HepG2 (cell line): ENCODE measurements around the gene SORBS2. TPM values are rescaled to one million over a fixed set of nuclear protein-coding genes. Genes with fewer than 3 reads are reported as not detected.

Experiments
- ATAC-seq: fragments of 200-7000 bp; cut with Tn5 transposase; 3 replicates; pipeline ENCODE4 v1.9.1; 2020; ENCODE audit warnings: mild to moderate bottlenecking, moderate library complexity
- BruUV-seq: library from RNA; stranded (reverse); fragments of 400-500 nt; replicated peaks from 2 replicates; lab custom pipeline; 2021; lab: Mats Ljungman, UMichigan
- CTCF ChIA-PET: fragments of 300-600 bp; formaldehyde crosslinking; extraction: SDS; loops from one replicate; lab custom pipeline; 2021; ENCODE audit warnings: low total read pairs, inconsistent platforms, low intra/inter-chr PET ratio; lab: Yijun Ruan, JAX
- POLR2A ChIA-PET: fragments of 350-600 bp; sonication (Branson Sonifier 250); formaldehyde crosslinking; loops from one replicate; lab custom pipeline; 2020; ENCODE audit warnings: antibody characterized with exemption, inconsistent platforms; lab: Yijun Ruan, JAX
- DNase-seq: peaks from one replicate; pipeline ENCODE4 v3.0.0-alpha.2; 2015; ENCODE audit warnings: low spot score
- FAIRE-seq: peaks from 3 replicates; lab custom pipeline; 2011; peaks lifted over from hg19 to GRCh38; lab: Jason Lieb, UNC
- H2AFZ ChIP-seq: one replicate; pipeline ENCODE4 v1.6.1; 2011; ENCODE audit warnings: low read length, inconsistent platforms
- H3K27ac ChIP-seq: fragments of 300-600 bp; 3 replicates; pipeline ENCODE4 v1.8.0; 2011; ENCODE audit warnings: mixed run types, mild to moderate bottlenecking, mixed read lengths, low read length, inconsistent platforms; ENCODE audit not compliant: insufficient read depth; ENCODE audit errors: extremely low read length
- H3K27me3 ChIP-seq, 2 experiments: fragments of 200-600 bp in 1 of 2; 2 replicates in 1 of 2; 3 replicates in 1 of 2; pipeline versions ENCODE4 v1.6.0 to v1.8.0; 2011; ENCODE audit warnings: low read length in 2 of 2, mild to moderate bottlenecking in 2 of 2, moderate library complexity in 2 of 2, inconsistent platforms in 1 of 2; ENCODE audit not compliant: insufficient read depth in 2 of 2, control insufficient read depth in 1 of 2
- H3K36me3 ChIP-seq, 2 experiments: fragments of 200-600 bp in 1 of 2; replicated peaks in 1 of 2; 2 replicates in 1 of 2; 3 replicates in 1 of 2; pipeline versions ENCODE4 v1.5.1 to v1.8.0; 2011; ENCODE audit warnings: low read length in 2 of 2, inconsistent platforms in 1 of 2; ENCODE audit not compliant: insufficient read depth in 2 of 2, control insufficient read depth in 1 of 2
- H3K4me1 ChIP-seq: 2 replicates; pipeline ENCODE4 v1.5.1; 2012; ENCODE audit warnings: low read length, inconsistent platforms; ENCODE audit not compliant: insufficient read depth
- H3K4me2 ChIP-seq: 2 replicates; pipeline ENCODE4 v1.6.0; 2011; ENCODE audit warnings: low read depth, low read length, inconsistent platforms
- H3K4me3 ChIP-seq, 3 experiments: fragments of 200-600 bp in 1 of 3; sonication (generic), shearing (Covaris generic) in 1 of 3; replicated peaks in 1 of 3; 2 replicates each; pipeline ENCODE4 v1.5.1; 2011 to 2016; ENCODE audit warnings: low read length in 3 of 3, inconsistent platforms in 2 of 3, low read depth in 2 of 3, mild to moderate bottlenecking in 2 of 3, control low read depth in 1 of 3, mixed read lengths in 1 of 3; ENCODE audit not compliant: insufficient read depth in 1 of 3
- H3K79me2 ChIP-seq: one replicate; pipeline ENCODE4 v1.6.1; 2011; ENCODE audit warnings: low read length, inconsistent platforms; ENCODE audit not compliant: insufficient read depth
- H3K9ac ChIP-seq: 2 replicates; pipeline ENCODE4 v1.6.0; 2011; ENCODE audit warnings: mild to moderate bottlenecking, low read depth, low read length, inconsistent platforms; ENCODE audit not compliant: insufficient read depth
- H3K9me3 ChIP-seq: 2 replicates; pipeline ENCODE4 v1.5.1; 2012; ENCODE audit warnings: mild to moderate bottlenecking, low read length
- H4K20me1 ChIP-seq: 2 replicates; pipeline ENCODE4 v1.6.0; 2011; ENCODE audit warnings: inconsistent platforms, mild to moderate bottlenecking, low read length, moderate library complexity; ENCODE audit not compliant: insufficient read depth
- CBFB ChIP-seq: sonication (generic); formaldehyde crosslinking; IDR thresholded peaks from 2 replicates; pipeline ENCODE4 v1.4.0; 2020; ENCODE audit warnings: missing genetic modification reagents
- GFI1 ChIP-seq: sonication (generic); formaldehyde crosslinking; IDR thresholded peaks from 2 replicates; pipeline ENCODE4 v1.5.0; 2020; ENCODE audit warnings: missing genetic modification reagents, mild to moderate bottlenecking, borderline replicate concordance
- HOXA9 ChIP-seq: sonication (generic); formaldehyde crosslinking; IDR thresholded peaks from 2 replicates; pipeline ENCODE4 v1.8.1; 2022; ENCODE audit warnings: missing genetic modification reagents, mild to moderate bottlenecking, moderate library complexity, borderline replicate concordance
- IKZF1 ChIP-seq: fragments of 450-650 bp; IDR thresholded peaks from 2 replicates; pipeline ENCODE4 v1.7.1; 2016
- RBM22 ChIP-seq: fragments of 200-400 bp; formaldehyde crosslinking; optimal IDR thresholded peaks from 2 replicates; pipeline ENCODE3; 2017; ENCODE audit warnings: mild to moderate bottlenecking, low read length, moderate library complexity
- SAP130 ChIP-seq: IDR thresholded peaks from 2 replicates; pipeline ENCODE4 v1.6.1; 2016; ENCODE audit warnings: low read depth
- SMAD3 ChIP-seq: sonication (generic); formaldehyde crosslinking; IDR thresholded peaks from 2 replicates; pipeline ENCODE4 v1.4.0; 2020; ENCODE audit warnings: missing genetic modification reagents
- SMC3 ChIP-seq: IDR thresholded peaks from 2 replicates; pipeline ENCODE4 v1.6.1; 2011; ENCODE audit warnings: low read length, improper control_type of control experiment
- XBP1 ChIP-seq: sonication (generic); formaldehyde crosslinking; IDR thresholded peaks from 2 replicates; pipeline ENCODE4 v1.5.0; 2020; ENCODE audit warnings: missing genetic modification reagents
- ZFP90 ChIP-seq: sonication (generic); formaldehyde crosslinking; IDR thresholded peaks from 2 replicates; pipeline ENCODE4 v1.8.0; 2022; ENCODE audit warnings: missing genetic modification reagents, mild to moderate bottlenecking, inconsistent platforms, borderline replicate concordance
- ZNF44 ChIP-seq: sonication (generic); formaldehyde crosslinking; IDR thresholded peaks from 2 replicates; pipeline ENCODE4 v1.5.1; 2020; ENCODE audit warnings: mild to moderate bottlenecking, missing genetic modification reagents
- ZNF678 ChIP-seq: sonication (generic); formaldehyde crosslinking; IDR thresholded peaks from 2 replicates; pipeline ENCODE4 v1.4.0; 2020; ENCODE audit warnings: mild to moderate bottlenecking, missing genetic modification reagents
- WGBS: methylation state at CpG from one replicate; pipeline ENCODE4 v1.1.6; 2017; ENCODE audit warnings: low lambda C conversion rate; 5-methylcytosine and 5-hydroxymethylcytosine counted together
- in situ Hi-C: cut with HindIII; loops from 2 replicates; pipeline ENCODE4 v1.10.0; 2017; ENCODE audit warnings: low pct_unique_long_range_greater_than_20kb; ENCODE audit not compliant: extremely low pct_ligation_motif_present
- intact Hi-C: fragments of 100-400 bp; cut with micrococcal nuclease; formaldehyde crosslinking; loops from one replicate; pipeline ENCODE4 v1.10.0; 2022; ENCODE audit not compliant: unreplicated experiment
- polyA plus RNA-seq, 8 experiments: library from polyadenylated mRNA; depleted of rRNA in 3 of 8; stranded (reverse) in 7 of 8; unstranded in 1 of 8; fragments of >200 nt; fragmentation: Illumina TruSeq in 4 of 8; extraction: Trizol in 4 of 8; gene quantifications; 2 replicates each; pipeline versions ENCODE4 v1.2.1 to v1.2.3, GENCODE V29; 2011 to 2016; ENCODE audit warnings: low read depth in 4 of 8, missing spikeins in 1 of 8, mixed read lengths in 1 of 8; ENCODE audit not compliant: insufficient read depth in 1 of 8
- total RNA-seq, 5 experiments: library from RNA; depleted of rRNA; stranded (reverse); fragments of >200 nt; fragmentation: Illumina TruSeq; extraction: Trizol; gene quantifications; 2 replicates each; pipeline ENCODE4 v1.2.3, GENCODE V29; 2016; ENCODE audit warnings: low read depth in 1 of 5
- TF ChIP-seq, protein P1 (sequence below): sonication (generic); formaldehyde crosslinking; IDR thresholded peaks from 2 replicates; pipeline ENCODE4 v1.4.0; 2020; ENCODE audit warnings: low read depth, mild to moderate bottlenecking, missing genetic modification reagents
- TF ChIP-seq, protein P2 (sequence below): sonication (generic); formaldehyde crosslinking; IDR thresholded peaks from 2 replicates; pipeline ENCODE4 v1.4.0; 2020; ENCODE audit warnings: missing genetic modification reagents

SORBS2 gene
- total and polyA plus RNA-seq, 2 of the 13 experiments (the other 11 are each of a cell fraction or from before 2014, with no cell fraction given) = 25.0 to 80.5 TPM

- no peak for TF ChIP-seq ZFP90
These were observed 187.8 kb downstream of the SORBS2 start (continued) for GRCh38 chr4:185624259-185624589.

DNA sequence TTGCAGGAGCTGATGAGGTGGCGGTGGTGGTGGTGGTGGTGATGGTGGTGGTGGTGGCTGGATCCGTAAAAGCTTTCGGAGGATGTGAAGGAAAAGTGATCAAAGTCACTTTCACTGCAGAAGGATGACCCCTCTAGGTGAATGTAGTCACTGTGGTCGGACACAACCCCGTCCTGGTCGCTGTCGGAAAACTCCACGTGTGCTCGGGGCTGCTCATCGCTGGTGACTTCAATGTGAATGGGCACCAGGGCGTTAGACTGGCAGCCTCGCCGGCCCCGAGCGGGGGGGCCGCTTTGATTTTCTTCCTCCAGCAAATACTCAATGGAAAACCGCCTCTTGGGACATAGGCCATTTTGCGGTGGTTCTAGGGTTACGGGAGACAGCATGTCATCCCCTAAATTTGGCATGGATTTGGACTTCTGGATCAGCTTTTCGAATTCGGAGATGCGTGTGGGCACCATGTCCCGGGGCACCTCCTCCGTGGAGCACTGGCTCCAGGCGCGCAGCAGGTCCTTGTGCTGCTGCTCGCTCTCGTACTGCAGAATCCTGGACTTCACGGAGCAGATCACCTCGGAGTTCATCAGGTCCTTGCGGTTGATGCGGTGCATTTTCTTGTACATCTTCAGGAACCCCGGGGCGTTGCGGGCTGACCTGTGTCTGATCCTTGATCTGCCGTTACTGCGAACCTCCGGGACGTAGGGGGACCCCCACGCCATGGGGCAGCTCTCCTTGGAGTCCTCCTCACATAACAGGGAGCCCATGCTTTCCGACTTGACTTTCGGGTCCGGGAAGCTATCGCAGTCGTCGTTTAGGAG, 188.3 kb downstream of the SORBS2 start:
- H3K4me1 ChIP-seq = no peaks in the 10 kb centered on the region
- peaks cover 8 to 44% of the 10 kb centered on the region in 2 experiments for H3K36me3 ChIP-seq
- H3K9me3 ChIP-seq = no peaks in the 10 kb centered on the region
- H3K4me2 ChIP-seq = no peak overlapping the region
- CTCF ChIA-PET = no interaction called here
- POLR2A ChIA-PET = no interaction called here
- in situ Hi-C loops (no loop called here), intact Hi-C loops (no loop called here)
- DNase-seq = no peak
- H3K4me3 ChIP-seq = no peak overlapping the region
- BruUV-seq = no TSS peak
- TF ChIP-seq, protein P1, sequence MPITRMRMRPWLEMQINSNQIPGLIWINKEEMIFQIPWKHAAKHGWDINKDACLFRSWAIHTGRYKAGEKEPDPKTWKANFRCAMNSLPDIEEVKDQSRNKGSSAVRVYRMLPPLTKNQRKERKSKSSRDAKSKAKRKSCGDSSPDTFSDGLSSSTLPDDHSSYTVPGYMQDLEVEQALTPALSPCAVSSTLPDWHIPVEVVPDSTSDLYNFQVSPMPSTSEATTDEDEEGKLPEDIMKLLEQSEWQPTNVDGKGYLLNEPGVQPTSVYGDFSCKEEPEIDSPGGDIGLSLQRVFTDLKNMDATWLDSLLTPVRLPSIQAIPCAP (CRISPR knock-in tag) = no peak
- TF ChIP-seq SMAD3 = no peak
- TF ChIP-seq, protein P2, sequence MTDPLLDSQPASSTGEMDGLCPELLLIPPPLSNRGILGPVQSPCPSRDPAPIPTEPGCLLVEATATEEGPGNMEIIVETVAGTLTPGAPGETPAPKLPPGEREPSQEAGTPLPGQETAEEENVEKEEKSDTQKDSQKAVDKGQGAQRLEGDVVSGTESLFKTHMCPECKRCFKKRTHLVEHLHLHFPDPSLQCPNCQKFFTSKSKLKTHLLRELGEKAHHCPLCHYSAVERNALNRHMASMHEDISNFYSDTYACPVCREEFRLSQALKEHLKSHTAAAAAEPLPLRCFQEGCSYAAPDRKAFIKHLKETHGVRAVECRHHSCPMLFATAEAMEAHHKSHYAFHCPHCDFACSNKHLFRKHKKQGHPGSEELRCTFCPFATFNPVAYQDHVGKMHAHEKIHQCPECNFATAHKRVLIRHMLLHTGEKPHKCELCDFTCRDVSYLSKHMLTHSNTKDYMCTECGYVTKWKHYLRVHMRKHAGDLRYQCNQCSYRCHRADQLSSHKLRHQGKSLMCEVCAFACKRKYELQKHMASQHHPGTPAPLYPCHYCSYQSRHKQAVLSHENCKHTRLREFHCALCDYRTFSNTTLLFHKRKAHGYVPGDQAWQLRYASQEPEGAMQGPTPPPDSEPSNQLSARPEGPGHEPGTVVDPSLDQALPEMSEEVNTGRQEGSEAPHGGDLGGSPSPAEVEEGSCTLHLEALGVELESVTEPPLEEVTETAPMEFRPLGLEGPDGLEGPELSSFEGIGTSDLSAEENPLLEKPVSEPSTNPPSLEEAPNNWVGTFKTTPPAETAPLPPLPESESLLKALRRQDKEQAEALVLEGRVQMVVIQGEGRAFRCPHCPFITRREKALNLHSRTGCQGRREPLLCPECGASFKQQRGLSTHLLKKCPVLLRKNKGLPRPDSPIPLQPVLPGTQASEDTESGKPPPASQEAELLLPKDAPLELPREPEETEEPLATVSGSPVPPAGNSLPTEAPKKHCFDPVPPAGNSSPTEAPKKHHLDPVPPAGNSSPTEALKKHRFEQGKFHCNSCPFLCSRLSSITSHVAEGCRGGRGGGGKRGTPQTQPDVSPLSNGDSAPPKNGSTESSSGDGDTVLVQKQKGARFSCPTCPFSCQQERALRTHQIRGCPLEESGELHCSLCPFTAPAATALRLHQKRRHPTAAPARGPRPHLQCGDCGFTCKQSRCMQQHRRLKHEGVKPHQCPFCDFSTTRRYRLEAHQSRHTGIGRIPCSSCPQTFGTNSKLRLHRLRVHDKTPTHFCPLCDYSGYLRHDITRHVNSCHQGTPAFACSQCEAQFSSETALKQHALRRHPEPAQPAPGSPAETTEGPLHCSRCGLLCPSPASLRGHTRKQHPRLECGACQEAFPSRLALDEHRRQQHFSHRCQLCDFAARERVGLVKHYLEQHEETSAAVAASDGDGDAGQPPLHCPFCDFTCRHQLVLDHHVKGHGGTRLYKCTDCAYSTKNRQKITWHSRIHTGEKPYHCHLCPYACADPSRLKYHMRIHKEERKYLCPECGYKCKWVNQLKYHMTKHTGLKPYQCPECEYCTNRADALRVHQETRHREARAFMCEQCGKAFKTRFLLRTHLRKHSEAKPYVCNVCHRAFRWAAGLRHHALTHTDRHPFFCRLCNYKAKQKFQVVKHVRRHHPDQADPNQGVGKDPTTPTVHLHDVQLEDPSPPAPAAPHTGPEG (CRISPR knock-in tag) = no peak
- no peak for TF ChIP-seq HOXA9 (CRISPR knock-in tag)
- no peak for TF ChIP-seq SMC3
- no peak for TF ChIP-seq CBFB (CRISPR knock-in tag)
- no peak for TF ChIP-seq XBP1 (CRISPR knock-in tag)
- TF ChIP-seq GFI1 (CRISPR knock-in tag) = no peak
- no peak for TF ChIP-seq IKZF1
- TF ChIP-seq SAP130 (CRISPR knock-in tag) = no peak
- TF ChIP-seq ZNF678 = no peak
- no peak for TF ChIP-seq RBM22
- TF ChIP-seq ZNF44 (CRISPR knock-in tag) = no peak
- H3K27me3 ChIP-seq = no peaks in the 10 kb centered on the region
- WGBS = 97% methylated on average over 44 of the region's 46 CpGs
- no peak overlapping the region for H3K27ac ChIP-seq
- H3K9ac ChIP-seq = no peak overlapping the region
- no peak overlapping the region for H2AFZ ChIP-seq
- ATAC-seq = no peak
- H4K20me1 ChIP-seq = no peaks in the 10 kb centered on the region
- FAIRE-seq = no peak
- H3K79me2 ChIP-seq = no peaks in the 10 kb centered on the region
